LNCAP (cell line): Measurements from ENCODE around the gene GRM7.

Experiments used
- CTCF ChIP-seq: fragments of 450-650 bp; IDR thresholded peaks from 2 replicates; pipeline ENCODE4 v1.5.1; 2017; ENCODE audit warnings: mild to moderate bottlenecking

The GRM7 gene

GRCh38 chr3:7075117-7075516, 214.2 kb downstream of the GRM7 start:
- no peak for TF ChIP-seq CTCF

- TF ChIP-seq CTCF, result peak; percentile 59
Measured at GRCh38 chr3:7075901-7076300, 215.0 kb downstream of the GRM7 start.

GRCh38 chr3:7082244-7082643, 221.3 kb downstream of the GRM7 start:
- TF ChIP-seq CTCF, result no peak

- no peak for TF ChIP-seq CTCF
Measured at GRCh38 chr3:7086417-7086816, 225.5 kb downstream of the GRM7 start.

GRCh38 chr3:7095116-7095515, 234.2 kb downstream of the GRM7 start:
- no peak for TF ChIP-seq CTCF

- TF ChIP-seq CTCF, result no peak
Measured at GRCh38 chr3:7100136-7100535, 239.2 kb downstream of the GRM7 start.

- TF ChIP-seq CTCF, result no peak
Measured at GRCh38 chr3:7106635-7107034, 245.7 kb downstream of the GRM7 start.

- TF ChIP-seq CTCF, result no peak
Measured at GRCh38 chr3:7112523-7113056, 251.7 kb downstream of the GRM7 start.
